OCI-LY3 (cell line): ENCODE data around the gene RIN3.

Source experiments
- EZH2phosphoT487 ChIP-seq: fragments of 200-600 bp; shearing (Covaris generic); IDR thresholded peaks from 2 replicates; pipeline ENCODE4 v1.6.1; 2018; ENCODE audit warnings: antibody characterized with exemption, mixed run types, low read depth
- TF ChIP-seq, protein P1 (sequence below): fragments of 200-600, 300-600 bp; sonication (generic); IDR thresholded peaks from 2 replicates; pipeline ENCODE4 v1.5.1; 2014; ENCODE audit warnings: antibody characterized with exemption, low read length, low read depth

DNA sequence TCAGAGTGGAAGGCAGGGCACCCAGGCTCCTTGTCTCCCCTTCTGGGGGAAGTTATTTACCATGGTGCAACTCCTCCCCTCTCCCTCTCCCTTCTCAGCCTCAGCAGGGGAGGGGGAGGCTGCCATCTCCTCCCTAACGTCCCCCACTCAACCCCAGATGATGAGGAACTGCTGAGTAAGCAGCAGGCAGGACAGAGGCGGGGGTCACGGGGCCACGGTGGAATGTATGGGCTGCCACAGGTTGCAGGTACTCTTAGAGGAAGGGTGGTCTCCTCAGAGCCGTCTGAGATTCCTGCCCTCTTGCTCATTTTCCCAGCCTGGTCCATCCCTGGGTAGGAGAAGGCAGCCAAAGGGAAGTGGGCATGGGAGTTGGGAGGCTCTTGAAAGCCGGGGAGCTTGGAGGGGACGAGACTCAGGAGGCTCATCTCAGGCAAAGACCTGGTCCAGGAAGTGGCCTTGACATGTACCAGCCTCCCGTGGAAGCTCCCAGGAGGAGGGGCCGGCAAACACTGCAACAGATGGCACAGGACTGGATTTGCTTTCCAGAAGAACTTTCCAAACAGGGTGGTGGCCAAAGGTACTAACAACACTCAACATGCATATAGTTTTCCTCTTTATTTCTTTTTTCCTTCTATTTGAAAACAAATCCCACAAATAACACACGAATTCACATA lies 19.0 kb downstream of the RIN3 start:
- TF ChIP-seq EZH2phosphoT487, result no peak
- TF ChIP-seq, protein P1, sequence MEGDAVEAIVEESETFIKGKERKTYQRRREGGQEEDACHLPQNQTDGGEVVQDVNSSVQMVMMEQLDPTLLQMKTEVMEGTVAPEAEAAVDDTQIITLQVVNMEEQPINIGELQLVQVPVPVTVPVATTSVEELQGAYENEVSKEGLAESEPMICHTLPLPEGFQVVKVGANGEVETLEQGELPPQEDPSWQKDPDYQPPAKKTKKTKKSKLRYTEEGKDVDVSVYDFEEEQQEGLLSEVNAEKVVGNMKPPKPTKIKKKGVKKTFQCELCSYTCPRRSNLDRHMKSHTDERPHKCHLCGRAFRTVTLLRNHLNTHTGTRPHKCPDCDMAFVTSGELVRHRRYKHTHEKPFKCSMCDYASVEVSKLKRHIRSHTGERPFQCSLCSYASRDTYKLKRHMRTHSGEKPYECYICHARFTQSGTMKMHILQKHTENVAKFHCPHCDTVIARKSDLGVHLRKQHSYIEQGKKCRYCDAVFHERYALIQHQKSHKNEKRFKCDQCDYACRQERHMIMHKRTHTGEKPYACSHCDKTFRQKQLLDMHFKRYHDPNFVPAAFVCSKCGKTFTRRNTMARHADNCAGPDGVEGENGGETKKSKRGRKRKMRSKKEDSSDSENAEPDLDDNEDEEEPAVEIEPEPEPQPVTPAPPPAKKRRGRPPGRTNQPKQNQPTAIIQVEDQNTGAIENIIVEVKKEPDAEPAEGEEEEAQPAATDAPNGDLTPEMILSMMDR, result no peak
